H9 (cell line): ENCODE measurements around the gene KLF15. TPM values are rescaled to one million over a fixed set of nuclear protein-coding genes. Genes with fewer than 3 reads are reported as not detected.

ENCODE experiments used
- DNase-seq: peaks from one replicate; pipeline ENCODE4 v3.0.0-alpha.2; 2017
- H2AFZ ChIP-seq: one replicate; pipeline ENCODE4 v1.6.1; 2013; ENCODE audit warnings: mild to moderate bottlenecking, low read length, control low read depth, moderate library complexity
- H2AK5ac ChIP-seq: 2 replicates; pipeline ENCODE4 v1.6.1; 2013; ENCODE audit warnings: low read length, control low read depth, mixed read lengths; ENCODE audit not compliant: insufficient read length
- H2BK120ac ChIP-seq: one replicate; pipeline ENCODE4 v1.6.1; 2013; ENCODE audit warnings: low read depth, mild to moderate bottlenecking, low read length, control low read depth, inconsistent platforms; ENCODE audit not compliant: poor library complexity, severe bottlenecking
- H2BK12ac ChIP-seq: 2 replicates; pipeline ENCODE4 v1.6.1; 2013; ENCODE audit warnings: low read length, control low read depth, mixed read lengths, low read depth; ENCODE audit not compliant: insufficient read length
- H2BK15ac ChIP-seq: 2 replicates; pipeline ENCODE4 v1.6.1; 2013; ENCODE audit warnings: low read depth, low read length, control low read depth
- H2BK20ac ChIP-seq: one replicate; pipeline ENCODE4 v1.6.1; 2013; ENCODE audit warnings: low read depth, mild to moderate bottlenecking, low read length, control low read depth, inconsistent platforms; ENCODE audit not compliant: poor library complexity, severe bottlenecking
- H2BK5ac ChIP-seq: 2 replicates; pipeline ENCODE4 v1.6.1; 2013; ENCODE audit warnings: low read length, control low read depth, mixed read lengths; ENCODE audit not compliant: insufficient read length
- H3K14ac ChIP-seq: 2 replicates; pipeline ENCODE4 v1.6.1; 2013; ENCODE audit warnings: low read length, control low read depth; ENCODE audit not compliant: insufficient read depth
- H3K18ac ChIP-seq: 2 replicates; pipeline ENCODE4 v1.6.1; 2013; ENCODE audit warnings: low read depth, mild to moderate bottlenecking, mixed read lengths, low read length, control low read depth; ENCODE audit not compliant: insufficient read length
- H3K23ac ChIP-seq: 2 replicates; pipeline ENCODE4 v1.6.1; 2013; ENCODE audit warnings: low read length, control low read depth, mixed read lengths, low read depth; ENCODE audit not compliant: insufficient read length
- H3K23me2 ChIP-seq: 2 replicates; pipeline ENCODE4 v1.6.1; 2013; ENCODE audit warnings: low read depth, mild to moderate bottlenecking, mixed read lengths, low read length, control low read depth; ENCODE audit not compliant: insufficient read length, poor library complexity, severe bottlenecking
- H3K27ac ChIP-seq: 2 replicates; pipeline ENCODE4 v1.5.1; 2013; ENCODE audit warnings: low read length, control low read depth, mixed read lengths, low read depth; ENCODE audit not compliant: insufficient read length
- H3K27me3 ChIP-seq: 2 replicates; pipeline ENCODE4 v1.6.1; 2013; ENCODE audit warnings: low read length, control low read depth, inconsistent platforms; ENCODE audit not compliant: insufficient read depth
- H3K4ac ChIP-seq: 2 replicates; pipeline ENCODE4 v1.6.1; 2013; ENCODE audit warnings: low read depth, mild to moderate bottlenecking, control low read depth, inconsistent platforms, low read length, moderate library complexity
- H3K4me1 ChIP-seq: 2 replicates; pipeline ENCODE4 v1.6.1; 2013; ENCODE audit warnings: low read length, control low read depth, inconsistent platforms; ENCODE audit not compliant: insufficient read depth
- H3K4me2 ChIP-seq: 2 replicates; pipeline ENCODE4 v1.6.1; 2013; ENCODE audit warnings: low read length, control low read depth, mixed read lengths; ENCODE audit not compliant: insufficient read length, insufficient read depth
- H3K56ac ChIP-seq: 2 replicates; pipeline ENCODE4 v1.6.1; 2013; ENCODE audit warnings: low read depth, mild to moderate bottlenecking, mixed read lengths, low read length, control low read depth; ENCODE audit not compliant: insufficient read length
- H3K79me1 ChIP-seq: 2 replicates; pipeline ENCODE4 v1.6.1; 2013; ENCODE audit warnings: low read depth, mild to moderate bottlenecking, moderate library complexity, low read length, control low read depth, inconsistent platforms; ENCODE audit not compliant: insufficient read depth, poor library complexity, severe bottlenecking
- H3K79me2 ChIP-seq: 2 replicates; pipeline ENCODE4 v1.6.1; 2013; ENCODE audit warnings: low read length, control low read depth, inconsistent platforms; ENCODE audit not compliant: insufficient read depth
- H3K9ac ChIP-seq: 2 replicates; pipeline ENCODE4 v1.6.1; 2013; ENCODE audit warnings: low read length, control low read depth, mixed read lengths; ENCODE audit not compliant: insufficient read length; ENCODE audit errors: extremely low read depth
- H3K9me3 ChIP-seq: one replicate; pipeline ENCODE4 v1.6.1; 2013; ENCODE audit warnings: low read depth, low read length, inconsistent platforms; ENCODE audit not compliant: control insufficient read depth
- H3T11ph ChIP-seq: one replicate; pipeline ENCODE4 v1.6.1; 2013; ENCODE audit warnings: mild to moderate bottlenecking, low read length, control low read depth, inconsistent platforms
- H4K20me1 ChIP-seq: one replicate; pipeline ENCODE4 v1.6.1; 2013; ENCODE audit not compliant: control insufficient read depth, insufficient read length, insufficient read depth
- H4K5ac ChIP-seq: 2 replicates; pipeline ENCODE4 v1.6.1; 2013; ENCODE audit warnings: low read depth, mild to moderate bottlenecking, mixed read lengths, low read length, control low read depth; ENCODE audit not compliant: insufficient read length
- H4K8ac ChIP-seq: replicated peaks from 2 replicates; pipeline ENCODE4 v1.6.1; 2013; ENCODE audit warnings: low read length, control low read depth, mixed read lengths, low read depth; ENCODE audit not compliant: insufficient read length
- H4K91ac ChIP-seq: 2 replicates; pipeline ENCODE4 v1.6.1; 2013; ENCODE audit warnings: low read depth, mild to moderate bottlenecking, moderate library complexity, mixed read lengths, low read length, control low read depth; ENCODE audit not compliant: insufficient read length
- H3K27ac Mint-ChIP-seq, 3 experiments: 2 replicates in 2 of 3; 3 replicates in 1 of 3; pipeline ENCODE4 v1.8.0; 2020 to 2021; ENCODE audit warnings: mixed read lengths in 3 of 3, mild to moderate bottlenecking in 1 of 3, moderate library complexity in 1 of 3
- H3K27me3 Mint-ChIP-seq: 2 replicates; pipeline ENCODE4 v1.8.0; 2021; ENCODE audit warnings: low read depth, mild to moderate bottlenecking, moderate library complexity, mixed read lengths
- H3K36me3 Mint-ChIP-seq, 3 experiments: 2 replicates in 2 of 3; 3 replicates in 1 of 3; pipeline ENCODE4 v1.8.0; 2020 to 2021; ENCODE audit warnings: low read depth in 3 of 3, mixed read lengths in 3 of 3; ENCODE audit not compliant: insufficient read depth in 1 of 3
- H3K4me1 Mint-ChIP-seq, 2 experiments: 2 replicates each; pipeline ENCODE4 v1.8.0; 2020; ENCODE audit warnings: mixed read lengths in 2 of 2
- H3K4me3 Mint-ChIP-seq, 2 experiments: 2 replicates in 1 of 2; 3 replicates in 1 of 2; pipeline ENCODE4 v1.8.0; 2020 to 2021; ENCODE audit warnings: mild to moderate bottlenecking in 2 of 2, mixed read lengths in 2 of 2, moderate library complexity in 1 of 2
- H3K9me3 Mint-ChIP-seq, 2 experiments: 2 replicates in 1 of 2; 3 replicates in 1 of 2; pipeline ENCODE4 v1.8.0; 2020; ENCODE audit warnings: mild to moderate bottlenecking in 2 of 2, mixed read lengths in 2 of 2, moderate library complexity in 1 of 2
- CTCF ChIP-seq: fragments of 200-600 bp; sonication (generic); conservative IDR thresholded peaks from 3 replicates; pipeline ENCODE4 v1.8.0; 2021; ENCODE audit warnings: antibody characterized with exemption, mild to moderate bottlenecking
- WGBS: extraction: QIAGEN DNeasy Blood & Tissue Kit; methylation state at CpG from one replicate; pipeline ENCODE4 v1.1.7; 2013; ENCODE audit warnings: missing lambda C conversion rate, low lambda C conversion rate, mixed read lengths; ENCODE audit not compliant: insufficient read length; ENCODE audit errors: extremely low coverage; 5-methylcytosine and 5-hydroxymethylcytosine counted together
- total RNA-seq: library from RNA; stranded (reverse); gene quantifications from 2 replicates; pipeline ENCODE4 v1.2.1, GENCODE V29; 2021

KLF15 gene
- total RNA-seq, 1 experiment from 2014 or later: 10.8 TPM

- Histone ChIP-seq H3T11ph (no peak overlapping the region), H3K18ac (no peak overlapping the region), H3K4ac (no peak overlapping the region), H3K23me2 (no peaks in the 10 kb centered on the region), H4K8ac (no peak overlapping the region), H4K91ac (no peak overlapping the region), H3K4me1 (peaks cover 3% of the 10 kb centered on the region; the same call in 1 of the 2 replicates), H2AK5ac (no peak overlapping the region), H4K20me1 (no peaks in the 10 kb centered on the region), H4K5ac (no peak overlapping the region), H3K79me1 (no peaks in the 10 kb centered on the region), H3K27me3 (no peaks in the 10 kb centered on the region), H3K79me2 (no peaks in the 10 kb centered on the region), H3K27ac (no peak overlapping the region), H3K9ac (no peak overlapping the region), H2AFZ (no peak overlapping the region), H3K23ac (no peak overlapping the region), H2BK15ac (no peak overlapping the region), H2BK12ac (no peak overlapping the region), H2BK20ac (no peak overlapping the region), H2BK120ac (no peak overlapping the region), H3K9me3 (no peaks in the 10 kb centered on the region), H3K56ac (no peak overlapping the region), H2BK5ac (no peak overlapping the region), H3K14ac (no peak overlapping the region), H3K4me2 (no peak overlapping the region)
- no peak overlapping the region; a peak in 1 of 7 replicates for H3K27ac Mint-ChIP-seq
- no peak overlapping the region for H3K4me3 Mint-ChIP-seq
- H3K36me3 Mint-ChIP-seq: no peaks in the 10 kb centered on the region; a peak in 1 of 7 replicates
- H3K4me1 Mint-ChIP-seq: peaks cover 7 to 9% of the 10 kb centered on the region in 2 experiments
- no peaks in the 10 kb centered on the region; the same call in none of the 2 replicates for H3K27me3 Mint-ChIP-seq
- DNase-seq: no peak
- TF ChIP-seq CTCF: no peak
- H3K9me3 Mint-ChIP-seq: 0 out of 5 replicates have a peak, but pooled peaks cover 0 to 2% of the 10 kb centered on the region in 2 experiments
- no CpG with 5 or more reads among the region's 4 CpGs for WGBS
These were observed 16.0 kb upstream of the KLF15 start for GRCh38 chr3:126373146-126373613.
